Natural killer cell treated with Interleukin-12 subunit alpha and Interleukin-12 subunit beta and Interleukin-15 and Interleukin-18, amount 100 ng/mL, for 72 hours (primary cell): Measurements from ENCODE around the gene POLR3E. TPM values are rescaled to one million over a fixed set of nuclear protein-coding genes. Genes with fewer than 3 reads are reported as not detected.
"Not testable (repeated sequence)": the region's sequence is repeated elsewhere in the genome, so short reads cannot be mapped to it uniquely, and the experiment has no call there.

ENCODE experiments used
- ATAC-seq, 2 donors: fragments of 150-1000 bp; cut with Tn5 transposase in 1 of 2; sonication (Bioruptor Pico), chemical (Tn5 transposase) in 1 of 2; 2 replicates each; pipeline ENCODE4 v1.10.0; 2021
- DNase-seq: peaks from one replicate; pipeline ENCODE4 v3.0.0; 2022; ENCODE audit warnings: low spot score
- H3K27ac Mint-ChIP-seq, 2 donors: 1 replicate in 1 of 2; 2 replicates in 1 of 2; pipeline ENCODE4 v1.8.0; 2022; ENCODE audit warnings: mixed read lengths in 2 of 2, mild to moderate bottlenecking in 1 of 2, moderate library complexity in 1 of 2
- H3K27me3 Mint-ChIP-seq, 2 donors: 1 replicate in 1 of 2; 2 replicates in 1 of 2; pipeline ENCODE4 v1.8.0; 2022; ENCODE audit warnings: mixed read lengths in 2 of 2
- H3K36me3 Mint-ChIP-seq: one replicate; pipeline ENCODE4 v1.8.0; 2022; ENCODE audit warnings: mixed read lengths
- H3K4me1 Mint-ChIP-seq, 2 donors: 1 replicate in 1 of 2; 2 replicates in 1 of 2; pipeline ENCODE4 v1.8.0; 2022; ENCODE audit warnings: low read depth in 2 of 2, mixed read lengths in 2 of 2, mild to moderate bottlenecking in 1 of 2
- H3K4me3 Mint-ChIP-seq: one replicate; pipeline ENCODE4 v1.8.0; 2022; ENCODE audit warnings: mixed read lengths
- H3K9me3 Mint-ChIP-seq: 2 replicates; pipeline ENCODE4 v1.8.0; 2022; ENCODE audit warnings: mixed read lengths
- total RNA-seq, 2 donors: library from RNA; stranded (reverse); gene quantifications; one replicate each; pipeline ENCODE4 v1.2.3, GENCODE V29; 2022

Gene POLR3E
- total RNA-seq, 2 donors from 2014 or later, result 54.7 to 114 TPM

- Mint-ChIP-seq H3K36me3 (peaks cover 15% of the 10 kb centered on the region), H3K4me3 (no peak overlapping the region), H3K27me3 (no peaks in the 10 kb centered on the region), H3K4me1 (peaks cover 37% of the 10 kb centered on the region in 2 donors), H3K27ac (peak overlapping the region; percentile 76 to 93), H3K9me3 (no peaks in the 10 kb centered on the region)
- ATAC-seq (no peak), DNase-seq (no peak)
These were observed 62.5 kb downstream of the POLR3E start for GRCh38 chr16:22359679-22360078.

GRCh38 chr16:22360963-22361659, 63.9 kb downstream of the POLR3E start:
- ATAC-seq (peak in 1 of 2 donors; percentile 61), DNase-seq (no peak)
- Mint-ChIP-seq H3K27ac (peak overlapping the region; percentile 10 to 33), H3K4me1 (peaks cover 36 to 39% of the 10 kb centered on the region in 2 donors), H3K4me3 (no peak overlapping the region), H3K36me3 (peaks cover 16% of the 10 kb centered on the region), H3K27me3 (no peaks in the 10 kb centered on the region), H3K9me3 (no peaks in the 10 kb centered on the region)

- peaks cover 16% of the 10 kb centered on the region for H3K36me3 Mint-ChIP-seq
- H3K9me3 Mint-ChIP-seq, result no peaks in the 10 kb centered on the region
- H3K27me3 Mint-ChIP-seq, result no peaks in the 10 kb centered on the region
- ATAC-seq (no peak), DNase-seq (no peak)
- no peak overlapping the region for H3K4me3 Mint-ChIP-seq
- H3K4me1 Mint-ChIP-seq, result peaks cover 32 to 40% of the 10 kb centered on the region in 2 donors
- H3K27ac Mint-ChIP-seq, result no peak overlapping the region
These were observed 67.0 kb downstream of the POLR3E start for GRCh38 chr16:22364241-22364640.

GRCh38 chr16:22366371-22366770, 69.2 kb downstream of the POLR3E start:
- Mint-ChIP-seq H3K27ac (peak overlapping the region in 1 of 2 donors; percentile 69), H3K4me3 (no peak overlapping the region), H3K4me1 (peaks cover 32 to 34% of the 10 kb centered on the region in 2 donors), H3K36me3 (peaks cover 13% of the 10 kb centered on the region), H3K27me3 (no peaks in the 10 kb centered on the region), H3K9me3 (no peaks in the 10 kb centered on the region)
- DNase-seq, result no peak
- ATAC-seq, result no peak

- peaks cover 35 to 37% of the 10 kb centered on the region in 2 donors for H3K4me1 Mint-ChIP-seq
- peak overlapping the region in 1 of 2 donors; percentile 69 for H3K27ac Mint-ChIP-seq
- DNase-seq (no peak), ATAC-seq (no peak)
- peaks cover 12% of the 10 kb centered on the region for H3K36me3 Mint-ChIP-seq
- no peaks in the 10 kb centered on the region for H3K9me3 Mint-ChIP-seq
- H3K27me3 Mint-ChIP-seq, result no peaks in the 10 kb centered on the region
- no peak overlapping the region for H3K4me3 Mint-ChIP-seq
These were observed 69.7 kb downstream of the POLR3E start for GRCh38 chr16:22366889-22367288.

GRCh38 chr16:22368200-22368826, 71.1 kb downstream of the POLR3E start:
- not testable (repeated sequence) for H3K4me3 Mint-ChIP-seq, ATAC-seq, H3K36me3 Mint-ChIP-seq, DNase-seq, H3K27me3 Mint-ChIP-seq, H3K9me3 Mint-ChIP-seq
- H3K27ac Mint-ChIP-seq, result peak overlapping the region; percentile 75 to 81
- peaks cover 47 to 48% of the 10 kb centered on the region in 2 donors for H3K4me1 Mint-ChIP-seq

GRCh38 chr16:22369221-22369811, 72.1 kb downstream of the POLR3E start:
- Mint-ChIP-seq H3K27me3 (no peaks in the 10 kb centered on the region), H3K36me3 (peaks cover 6% of the 10 kb centered on the region)

GRCh38 chr16:22370038-22370820, 73.0 kb downstream of the POLR3E start:
- ATAC-seq, result no peak
- Mint-ChIP-seq H3K9me3 (no peaks in the 10 kb centered on the region), H3K27ac (peak overlapping the region in 1 of 2 donors; percentile 75)

More at GRCh38 chr16:22369221-22369811, 72.1 kb downstream of the POLR3E start:
- Mint-ChIP-seq H3K4me3 (peak overlapping the region; percentile 31), H3K27ac (peak overlapping the region; percentile 75 to 81), H3K4me1 (peaks cover 48 to 53% of the 10 kb centered on the region in 2 donors), H3K9me3 (no peaks in the 10 kb centered on the region)
- no peak for ATAC-seq
- no peak for DNase-seq

GRCh38 chr16:22372882-22373661, 75.9 kb downstream of the POLR3E start:
- ATAC-seq, result no peak
- Mint-ChIP-seq H3K36me3 (no peaks in the 10 kb centered on the region), H3K4me1 (peaks cover 32 to 39% of the 10 kb centered on the region in 2 donors), H3K9me3 (no peaks in the 10 kb centered on the region), H3K27ac (peak overlapping the region; percentile 63 to 81), H3K4me3 (peak overlapping the region; percentile 94), H3K27me3 (peaks cover 2 to 6% of the 10 kb centered on the region in 2 donors)
- no peak for DNase-seq

More at GRCh38 chr16:22370038-22370820, 73.0 kb downstream of the POLR3E start:
- Mint-ChIP-seq H3K4me1 (peaks cover 44 to 55% of the 10 kb centered on the region in 2 donors), H3K36me3 (peaks cover 1% of the 10 kb centered on the region), H3K4me3 (no peak overlapping the region), H3K27me3 (peaks cover 0 to 1% of the 10 kb centered on the region in 2 donors)
- DNase-seq, result no peak

GRCh38 chr16:22373662-22374310, 76.6 kb downstream of the POLR3E start:
- Mint-ChIP-seq H3K27ac (peak overlapping the region; percentile 63 to 81), H3K9me3 (no peaks in the 10 kb centered on the region), H3K4me3 (peak overlapping the region; percentile 94), H3K27me3 (peaks cover 2 to 6% of the 10 kb centered on the region in 2 donors), H3K36me3 (no peaks in the 10 kb centered on the region), H3K4me1 (peaks cover 32 to 39% of the 10 kb centered on the region in 2 donors)
- peak; percentile 60 for DNase-seq
- ATAC-seq, result peak; percentile 2 to 20

GRCh38 chr16:22374311-22375116, 77.3 kb downstream of the POLR3E start, which contains the start of gene CDR2:
TSS of gene CDR2 (minus strand) at chr16:22374619. CDS start at chr16:22374309, 310 bp downstream.
- Mint-ChIP-seq H3K36me3 (no peaks in the 10 kb centered on the region), H3K27me3 (peaks cover 2 to 6% of the 10 kb centered on the region in 2 donors), H3K27ac (peak within 1 kb of the TSS; percentile 71 to 81), H3K9me3 (no peaks in the 10 kb centered on the region), H3K4me3 (peak within 1 kb of the TSS; percentile 94), H3K4me1 (peaks cover 30 to 34% of the 10 kb centered on the region in 2 donors)
- DNase-seq, result peak; percentile 99
- peak; percentile 98 to 99 for ATAC-seq
